ENCODE measurements around the gene FLNC. TPM values are rescaled to one million over a fixed set of nuclear protein-coding genes. Genes with fewer than 3 reads are reported as not detected.
A peak's percentile ranks its signal among the peaks of the same experiment; 100 is the strongest.

The FLNC gene
- polyA plus RNA-seq, 2 of the 4 experiments (the other 2 are of a cell fraction): 0.43 to 3.4 TPM

- TF ChIP-seq TFCP2L1 (CRISPR knock-in tag; IDR thresholded peaks at IDR 0.05) (no peak), ZFP36 (IDR thresholded peaks at IDR 0.05; ENCODE audit: borderline replicate concordance, partially characterized antibody) (no peak), NFE2L2 (conservative IDR thresholded peaks at IDR 0.05; ENCODE audit: low read length) (no peak)
- CTCF ChIA-PET: interaction anchor here (0.8 to 4.4 kb wide), 5 partner anchors 13 to 65 kb away, joined by 3 to 22 read pairs (median 6); no protein-coding TSS in a partner anchor
- POLR2A ChIA-PET: no interaction called here
- Histone ChIP-seq H3K4me3 (no peak overlapping the region), H3K27ac (no peak overlapping the region), H3K4me2 (no peak overlapping the region), H3K4me1 (no peaks in the 10 kb centered on the region), H3K9me3 (no peaks in the 10 kb centered on the region)
- FAIRE-seq (no peak), ATAC-seq (no peak), DNase-seq (ENCODE audit: low read depth in 1 of 2, low spot score in 1 of 2) (no peak)
- WGBS (ENCODE audit: missing lambda C conversion rate): 70% methylated on average over 3 of the region's 3 CpGs
Measured at GRCh38 chr7:128818694-128819093, 11.5 kb upstream of the FLNC start.

GRCh38 chr7:128821724-128822123 is 8.5 kb upstream of the FLNC start:
- Histone ChIP-seq H3K4me2 (no peak overlapping the region), H3K4me3 (no peak overlapping the region), H3K4me1 (no peaks in the 10 kb centered on the region), H3K27ac (no peak overlapping the region), H3K9me3 (no peaks in the 10 kb centered on the region)
- CTCF ChIA-PET: interaction anchor here (1.0 kb wide), 1 partner anchor 61 kb away, joined by 3 read pairs; no protein-coding TSS in a partner anchor
- ATAC-seq (peak in 1 of 2 experiments; percentile 18; a peak in 1 of 6 replicates), FAIRE-seq (no peak), DNase-seq (ENCODE audit: low read depth in 1 of 2, low spot score in 1 of 2) (no peak)
- POLR2A ChIA-PET: no interaction called here
- TF ChIP-seq FOXS1 (CRISPR knock-in tag; IDR thresholded peaks at IDR 0.05) (no peak), FOSB (CRISPR knock-in tag; IDR thresholded peaks at IDR 0.05) (no peak), NFE2L2 (conservative IDR thresholded peaks at IDR 0.05; ENCODE audit: low read length) (no peak), POLR2A (IDR thresholded peaks at IDR 0.05; ENCODE audit: low read length) (no peak), KDM1A (IDR thresholded peaks at IDR 0.05; ENCODE audit: low read depth) (no peak), HOXB5 (CRISPR knock-in tag; IDR thresholded peaks at IDR 0.05) (no peak), RAD21 (conservative IDR thresholded peaks at IDR 0.05 in 1 of 2, IDR thresholded peaks at IDR 0.05 in 1 of 2) (no peak), MAFK (IDR thresholded peaks at IDR 0.05; ENCODE audit: partially characterized antibody) (no peak), CHD4 (IDR thresholded peaks at IDR 0.05; ENCODE audit: borderline replicate concordance) (no peak)
- 95% methylated on average over 4 of the region's 4 CpGs for WGBS (ENCODE audit: missing lambda C conversion rate)

- 82% methylated on average over 4 of the region's 4 CpGs for WGBS (ENCODE audit: missing lambda C conversion rate)
- no peak for DNase-seq (ENCODE audit: low read depth in 1 of 2, low spot score in 1 of 2)
- Histone ChIP-seq H3K4me2 (no peak overlapping the region), H3K27ac (no peak overlapping the region; a peak in 2 of 6 replicates), H3K4me3 (no peak overlapping the region), H3K9me3 (no peaks in the 10 kb centered on the region), H3K4me1 (peaks cover 29% of the 10 kb centered on the region)
- ChIA-PET POLR2A (no interaction called here), CTCF (interaction anchor here (1.0 to 2.0 kb wide), 4 partner anchors 17 to 57 kb away, joined by 3 to 6 read pairs (median 3); no protein-coding TSS in a partner anchor)
- no peak for TF ChIP-seq CEBPB (IDR thresholded peaks at IDR 0.05)
- TF ChIP-seq BHLHE40 (IDR thresholded peaks at IDR 0.05; ENCODE audit: low read depth, low read length): no peak
- no peak for TF ChIP-seq SREBF2 (IDR thresholded peaks at IDR 0.05)
- no peak for TF ChIP-seq GATA3 (IDR thresholded peaks at IDR 0.05; ENCODE audit: borderline replicate concordance)
- TF ChIP-seq ZSCAN20 (CRISPR knock-in tag; IDR thresholded peaks at IDR 0.05): no peak
- TF ChIP-seq SMC3 (IDR thresholded peaks at IDR 0.05): no peak
- no peak for TF ChIP-seq JUNB (IDR thresholded peaks at IDR 0.05)
- TF ChIP-seq ATOH8 (CRISPR knock-in tag; IDR thresholded peaks at IDR 0.05; ENCODE audit: low read depth): no peak
- TF ChIP-seq RCOR1 (IDR thresholded peaks at IDR 0.05; ENCODE audit: low read depth, low read length): no peak
- TF ChIP-seq PHF8 (IDR thresholded peaks at IDR 0.05; ENCODE audit: borderline replicate concordance, low read depth): no peak
- TF ChIP-seq CBX2 (IDR thresholded peaks at IDR 0.05; ENCODE audit: borderline replicate concordance, low read depth): no peak
- no peak for TF ChIP-seq TP53 (CRISPR knock-in tag; IDR thresholded peaks at IDR 0.05)
- TF ChIP-seq NPAS2 (CRISPR knock-in tag; IDR thresholded peaks at IDR 0.05; ENCODE audit: borderline replicate concordance): no peak
- no peak for TF ChIP-seq TFCP2L1 (CRISPR knock-in tag; IDR thresholded peaks at IDR 0.05)
- TF ChIP-seq CBX8 (IDR thresholded peaks at IDR 0.05): no peak
- TF ChIP-seq ZC3H11A (IDR thresholded peaks at IDR 0.05): no peak
- no peak for TF ChIP-seq RAD21 (conservative IDR thresholded peaks at IDR 0.05 in 1 of 2, IDR thresholded peaks at IDR 0.05 in 1 of 2)
- TF ChIP-seq CTCF (IDR thresholded peaks at IDR 0.05): no peak
- no peak for TF ChIP-seq CHD4 (IDR thresholded peaks at IDR 0.05; ENCODE audit: borderline replicate concordance)
- TF ChIP-seq BCL3 (IDR thresholded peaks at IDR 0.05): no peak
- FAIRE-seq: no peak
- no peak for ATAC-seq
Measured at GRCh38 chr7:128826512-128826911, 3.7 kb upstream of the FLNC start.
